ENCODE results near the gene CACNA1E.

CACNA1E gene

DNA sequence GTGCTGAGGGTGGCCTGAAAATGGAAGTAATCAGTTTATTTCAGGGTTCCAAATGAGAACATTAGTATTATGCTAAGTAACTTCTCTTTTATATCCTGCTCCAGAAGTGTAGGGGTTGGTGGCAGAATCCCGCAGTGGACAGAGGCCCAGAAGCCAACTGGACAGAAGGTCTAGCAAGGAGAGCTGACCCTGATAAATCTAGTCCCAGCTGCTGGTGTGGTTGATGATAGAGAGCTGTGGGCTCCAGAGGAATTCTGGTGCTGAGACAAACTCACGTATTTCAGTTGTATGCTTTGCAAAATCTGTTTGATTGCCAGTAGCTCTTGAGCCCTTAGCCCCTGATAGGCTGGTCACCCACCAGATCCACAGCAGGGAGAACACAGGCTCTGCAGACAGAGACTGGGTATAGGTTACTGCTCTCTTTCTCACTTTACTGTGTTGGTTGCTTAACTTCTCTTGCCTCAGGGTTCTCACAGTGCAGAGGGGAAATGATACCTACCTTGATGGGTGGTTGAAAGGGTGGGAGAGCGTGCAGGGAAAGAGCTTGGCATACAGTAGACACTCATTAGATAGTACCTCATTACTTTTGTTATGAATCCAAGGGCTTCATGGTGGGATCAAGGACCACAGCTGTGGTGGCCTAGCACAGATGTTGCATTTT, 29.6 kb upstream of the CACNA1E start:
- Histone ChIP-seq H3K9ac (ENCODE audit: low read length in 5 of 5) (no peak overlapping the region), H3K9me3 (ENCODE audit: control insufficient read depth in 5 of 5, low read length in 5 of 5) (peaks cover 3 to 18% (median 10%) of the 10 kb centered on the region in 5 donors), H3K27me3 (ENCODE audit: control insufficient read depth in 5 of 5, insufficient read depth in 4 of 5, low read length in 5 of 5) (peaks cover 0 to 2% (median 0%) of the 10 kb centered on the region in 5 donors), H3K4me1 (ENCODE audit: control insufficient read depth in 5 of 5, insufficient read depth in 5 of 5, low read length in 5 of 5) (no peaks in the 10 kb centered on the region), H3K27ac (ENCODE audit: low read depth, low read length) (no peak overlapping the region), H3K36me3 (ENCODE audit: control insufficient read depth in 5 of 5, insufficient read depth in 5 of 5, low read length in 5 of 5) (no peaks in the 10 kb centered on the region), H3K4me3 (ENCODE audit: low read depth in 1 of 5, low read length in 5 of 5) (no peak overlapping the region)

DNA sequence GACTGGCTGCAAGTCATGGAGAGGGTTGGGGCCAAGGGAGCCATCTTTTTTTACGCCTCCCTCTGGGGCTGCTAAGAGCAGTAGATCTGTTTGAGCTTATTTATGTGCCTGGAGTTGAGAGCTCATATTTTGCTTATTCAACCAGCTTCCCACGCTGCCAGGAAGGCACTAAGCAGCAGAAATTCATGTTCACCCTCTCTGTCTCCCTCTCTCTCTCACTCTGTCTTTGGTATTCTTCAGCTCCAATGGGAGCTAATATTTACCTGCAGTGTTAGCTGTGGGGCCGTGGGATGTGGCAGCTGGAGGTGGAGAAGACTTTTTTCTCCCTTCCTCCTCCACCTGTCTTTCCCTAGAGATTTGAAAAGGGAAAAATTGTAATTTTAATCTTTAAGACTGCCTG, 26.8 kb upstream of the CACNA1E start:
- Histone ChIP-seq H3K27me3 (ENCODE audit: control insufficient read depth in 5 of 5, insufficient read depth in 4 of 5, low read length in 5 of 5) (peaks cover 0 to 3% (median 0%) of the 10 kb centered on the region in 5 donors), H3K9ac (ENCODE audit: low read length in 5 of 5) (no peak overlapping the region), H3K9me3 (ENCODE audit: control insufficient read depth in 5 of 5, low read length in 5 of 5) (peaks cover 3 to 19% (median 13%) of the 10 kb centered on the region in 5 donors), H3K4me1 (ENCODE audit: control insufficient read depth in 5 of 5, insufficient read depth in 5 of 5, low read length in 5 of 5) (no peaks in the 10 kb centered on the region), H3K36me3 (ENCODE audit: control insufficient read depth in 5 of 5, insufficient read depth in 5 of 5, low read length in 5 of 5) (no peaks in the 10 kb centered on the region), H3K4me3 (ENCODE audit: low read depth in 1 of 5, low read length in 5 of 5) (no peak overlapping the region), H3K27ac (ENCODE audit: low read depth, low read length) (no peak overlapping the region)

GRCh38 chr1:181458419-181458818, 24.9 kb upstream of the CACNA1E start:
- Histone ChIP-seq H3K4me3 (ENCODE audit: low read depth in 1 of 5, low read length in 5 of 5) (no peak overlapping the region), H3K27me3 (ENCODE audit: control insufficient read depth in 5 of 5, insufficient read depth in 4 of 5, low read length in 5 of 5) (peaks cover 0 to 3% (median 0%) of the 10 kb centered on the region in 5 donors), H3K27ac (ENCODE audit: low read depth, low read length) (no peak overlapping the region), H3K36me3 (ENCODE audit: control insufficient read depth in 5 of 5, insufficient read depth in 5 of 5, low read length in 5 of 5) (no peaks in the 10 kb centered on the region), H3K9ac (ENCODE audit: low read length in 5 of 5) (no peak overlapping the region), H3K4me1 (ENCODE audit: control insufficient read depth in 5 of 5, insufficient read depth in 5 of 5, low read length in 5 of 5) (no peaks in the 10 kb centered on the region), H3K9me3 (ENCODE audit: control insufficient read depth in 5 of 5, low read length in 5 of 5) (peaks cover 3 to 19% (median 13%) of the 10 kb centered on the region in 5 donors)

DNA sequence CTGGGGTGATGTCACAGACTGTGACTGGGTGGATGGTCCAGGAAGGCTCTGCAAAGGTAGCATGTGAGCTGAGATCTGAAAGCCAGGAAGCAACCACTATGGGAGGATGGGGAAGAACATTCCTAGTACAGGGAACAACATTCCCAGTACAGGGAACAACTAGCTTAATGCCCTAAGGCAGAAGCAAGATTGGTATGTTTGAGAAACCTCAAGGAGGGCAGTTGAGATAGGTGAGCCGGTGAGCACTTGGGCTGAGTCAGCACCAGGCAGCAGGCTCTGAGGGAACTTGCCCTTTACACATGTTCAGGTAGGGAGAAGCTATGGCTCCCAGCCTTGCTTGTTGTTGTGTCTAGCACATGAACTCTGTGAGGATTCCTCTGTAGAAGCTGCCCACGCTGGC, 24.2 kb upstream of the CACNA1E start:
- peaks cover 3 to 19% (median 13%) of the 10 kb centered on the region in 5 donors for H3K9me3 ChIP-seq (ENCODE audit: control insufficient read depth in 5 of 5, low read length in 5 of 5)

DNA sequence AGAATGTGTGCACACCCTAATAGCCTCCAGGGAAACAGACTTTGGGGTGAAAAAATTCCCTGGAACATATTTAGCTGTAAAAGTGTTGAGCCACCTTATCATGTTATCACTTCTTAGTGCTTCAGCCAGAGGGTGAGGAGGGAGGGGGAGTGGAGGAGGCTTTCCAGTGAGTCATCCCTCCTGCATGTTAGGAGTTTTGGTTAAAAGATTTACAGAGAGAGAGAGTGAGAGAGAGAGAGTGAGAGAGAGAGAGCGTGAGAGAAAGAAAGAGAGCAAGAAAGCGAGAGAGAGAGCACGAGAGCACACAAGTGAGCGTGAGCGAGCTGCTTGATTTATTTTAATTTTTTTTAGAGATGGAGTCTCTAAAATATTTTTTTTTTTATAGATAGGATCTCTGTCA, 13.5 kb upstream of the CACNA1E start:
- Histone ChIP-seq H3K27me3 (ENCODE audit: control insufficient read depth in 5 of 5, insufficient read depth in 4 of 5, low read length in 5 of 5) (peaks cover 0 to 9% (median 3%) of the 10 kb centered on the region in 5 donors), H3K9ac (ENCODE audit: low read length in 5 of 5) (no peak overlapping the region), H3K36me3 (ENCODE audit: control insufficient read depth in 5 of 5, insufficient read depth in 5 of 5, low read length in 5 of 5) (no peaks in the 10 kb centered on the region), H3K4me3 (ENCODE audit: low read depth in 1 of 5, low read length in 5 of 5) (no peak overlapping the region), H3K27ac (ENCODE audit: low read depth, low read length) (no peak overlapping the region), H3K4me1 (ENCODE audit: control insufficient read depth in 5 of 5, insufficient read depth in 5 of 5, low read length in 5 of 5) (no peaks in the 10 kb centered on the region), H3K9me3 (ENCODE audit: control insufficient read depth in 5 of 5, low read length in 5 of 5) (no peaks in the 10 kb centered on the region)

More for the DNA sequence above, 24.2 kb upstream of the CACNA1E start:
- Histone ChIP-seq H3K36me3 (ENCODE audit: control insufficient read depth in 5 of 5, insufficient read depth in 5 of 5, low read length in 5 of 5) (no peaks in the 10 kb centered on the region), H3K27me3 (ENCODE audit: control insufficient read depth in 5 of 5, insufficient read depth in 4 of 5, low read length in 5 of 5) (peaks cover 0 to 3% (median 0%) of the 10 kb centered on the region in 5 donors), H3K4me3 (ENCODE audit: low read depth in 1 of 5, low read length in 5 of 5) (no peak overlapping the region), H3K27ac (ENCODE audit: low read depth, low read length) (no peak overlapping the region), H3K4me1 (ENCODE audit: control insufficient read depth in 5 of 5, insufficient read depth in 5 of 5, low read length in 5 of 5) (no peaks in the 10 kb centered on the region), H3K9ac (ENCODE audit: low read length in 5 of 5) (no peak overlapping the region)

DNA sequence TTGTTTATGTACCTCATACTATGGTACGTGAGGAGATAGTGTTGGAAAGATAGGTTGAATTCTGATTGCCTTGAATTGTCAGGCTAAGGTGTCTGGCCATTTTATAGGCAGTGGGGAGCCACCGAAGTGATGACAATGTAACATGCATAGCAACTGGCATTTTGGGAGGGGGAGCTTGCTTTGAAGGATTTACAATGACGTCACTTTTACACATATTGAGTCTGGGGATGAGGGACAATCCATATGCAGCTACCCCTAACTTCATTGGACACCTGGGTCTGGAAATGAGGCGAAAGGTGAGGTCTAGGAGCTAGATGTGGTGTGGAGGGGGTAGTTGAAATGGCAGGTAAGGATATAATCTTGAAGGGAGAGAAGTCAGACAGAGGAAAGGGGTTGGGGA, 7.7 kb upstream of the CACNA1E start:
- no peaks in the 10 kb centered on the region for H3K9me3 ChIP-seq (ENCODE audit: control insufficient read depth in 5 of 5, low read length in 5 of 5)
- H3K27ac ChIP-seq (ENCODE audit: low read depth, low read length) = no peak overlapping the region
- H3K4me3 ChIP-seq (ENCODE audit: low read depth in 1 of 5, low read length in 5 of 5) = no peak overlapping the region
- peaks cover 0 to 28% (median 13%) of the 10 kb centered on the region in 5 donors for H3K27me3 ChIP-seq (ENCODE audit: control insufficient read depth in 5 of 5, insufficient read depth in 4 of 5, low read length in 5 of 5)
- no peak overlapping the region for H3K9ac ChIP-seq (ENCODE audit: low read length in 5 of 5)
- H3K36me3 ChIP-seq (ENCODE audit: control insufficient read depth in 5 of 5, insufficient read depth in 5 of 5, low read length in 5 of 5) = no peaks in the 10 kb centered on the region
- H3K4me1 ChIP-seq (ENCODE audit: control insufficient read depth in 5 of 5, insufficient read depth in 5 of 5, low read length in 5 of 5) = no peaks in the 10 kb centered on the region

DNA sequence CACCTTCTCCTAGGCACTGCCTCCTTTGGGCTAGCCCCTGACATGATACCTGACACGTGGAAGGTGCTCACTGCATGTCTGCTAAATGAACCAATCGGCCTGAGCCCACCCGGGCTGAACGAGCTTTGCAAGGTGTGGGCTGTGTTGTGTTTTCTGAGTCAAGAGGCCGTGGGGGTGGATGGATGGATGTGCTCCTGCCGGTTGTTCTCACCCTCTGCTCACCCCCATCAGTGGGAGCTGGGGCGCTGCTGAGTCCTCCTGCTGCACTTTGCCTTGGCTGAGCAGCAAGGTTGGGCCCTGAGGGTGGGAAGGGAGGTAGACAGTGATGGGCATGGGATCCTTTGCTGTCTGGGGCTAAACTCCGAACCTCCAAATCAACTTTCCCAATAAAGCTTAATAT, 6.7 kb upstream of the CACNA1E start:
- no peaks in the 10 kb centered on the region for H3K9me3 ChIP-seq (ENCODE audit: control insufficient read depth in 5 of 5, low read length in 5 of 5)
- no peaks in the 10 kb centered on the region for H3K4me1 ChIP-seq (ENCODE audit: control insufficient read depth in 5 of 5, insufficient read depth in 5 of 5, low read length in 5 of 5)
- H3K27me3 ChIP-seq (ENCODE audit: control insufficient read depth in 5 of 5, insufficient read depth in 4 of 5, low read length in 5 of 5) = peaks cover 5 to 32% (median 15%) of the 10 kb centered on the region in 5 donors
- H3K9ac ChIP-seq (ENCODE audit: low read length in 5 of 5) = no peak overlapping the region
- no peaks in the 10 kb centered on the region for H3K36me3 ChIP-seq (ENCODE audit: control insufficient read depth in 5 of 5, insufficient read depth in 5 of 5, low read length in 5 of 5)
- H3K4me3 ChIP-seq (ENCODE audit: low read depth in 1 of 5, low read length in 5 of 5) = no peak overlapping the region
- no peak overlapping the region for H3K27ac ChIP-seq (ENCODE audit: low read depth, low read length)

DNA sequence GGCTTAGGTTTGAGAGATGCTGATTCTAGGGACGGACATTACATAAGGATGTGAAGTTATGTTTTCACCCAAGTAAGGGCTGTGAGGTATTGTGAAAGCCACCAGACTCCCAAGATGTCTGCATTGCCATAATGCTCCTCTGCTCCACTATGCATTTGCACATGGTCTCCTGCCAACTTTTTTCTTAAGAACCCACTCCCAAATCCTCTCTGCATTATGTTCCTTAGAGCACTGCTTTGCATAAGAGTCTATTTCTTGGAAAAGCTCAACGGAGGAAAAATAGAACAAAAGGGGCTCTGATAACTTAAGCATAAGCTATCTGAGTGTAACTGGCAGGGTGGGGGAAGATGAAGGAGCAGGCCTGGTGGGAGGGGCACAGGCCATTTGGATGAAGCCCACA, 5.0 kb upstream of the CACNA1E start:
- Histone ChIP-seq H3K9ac (ENCODE audit: low read length in 5 of 5) (no peak overlapping the region), H3K36me3 (ENCODE audit: control insufficient read depth in 5 of 5, insufficient read depth in 5 of 5, low read length in 5 of 5) (no peaks in the 10 kb centered on the region), H3K9me3 (ENCODE audit: control insufficient read depth in 5 of 5, low read length in 5 of 5) (no peaks in the 10 kb centered on the region), H3K4me3 (ENCODE audit: low read depth in 1 of 5, low read length in 5 of 5) (no peak overlapping the region), H3K27ac (ENCODE audit: low read depth, low read length) (no peak overlapping the region), H3K4me1 (ENCODE audit: control insufficient read depth in 5 of 5, insufficient read depth in 5 of 5, low read length in 5 of 5) (peaks cover 0 to 8% (median 4%) of the 10 kb centered on the region in 5 donors), H3K27me3 (ENCODE audit: control insufficient read depth in 5 of 5, insufficient read depth in 4 of 5, low read length in 5 of 5) (peaks cover 23 to 46% (median 27%) of the 10 kb centered on the region in 5 donors)

GRCh38 chr1:181479137-181479745, 4.1 kb upstream of the CACNA1E start:
- H3K4me3 ChIP-seq (ENCODE audit: low read depth in 1 of 5, low read length in 5 of 5) = no peak overlapping the region
- peaks cover 32 to 56% (median 34%) of the 10 kb centered on the region in 5 donors for H3K27me3 ChIP-seq (ENCODE audit: control insufficient read depth in 5 of 5, insufficient read depth in 4 of 5, low read length in 5 of 5)
- no peaks in the 10 kb centered on the region for H3K36me3 ChIP-seq (ENCODE audit: control insufficient read depth in 5 of 5, insufficient read depth in 5 of 5, low read length in 5 of 5)
- peaks cover 0 to 8% (median 4%) of the 10 kb centered on the region in 5 donors for H3K4me1 ChIP-seq (ENCODE audit: control insufficient read depth in 5 of 5, insufficient read depth in 5 of 5, low read length in 5 of 5)
- H3K9me3 ChIP-seq (ENCODE audit: control insufficient read depth in 5 of 5, low read length in 5 of 5) = no peaks in the 10 kb centered on the region
- no peak overlapping the region for H3K9ac ChIP-seq (ENCODE audit: low read length in 5 of 5)
- no peak overlapping the region for H3K27ac ChIP-seq (ENCODE audit: low read depth, low read length)

GRCh38 chr1:181482001-181482430, 1.3 kb upstream of the CACNA1E start:
- Histone ChIP-seq H3K9me3 (ENCODE audit: control insufficient read depth in 5 of 5, low read length in 5 of 5) (no peaks in the 10 kb centered on the region), H3K27ac (ENCODE audit: low read depth, low read length) (no peak overlapping the region), H3K36me3 (ENCODE audit: control insufficient read depth in 5 of 5, insufficient read depth in 5 of 5, low read length in 5 of 5) (no peaks in the 10 kb centered on the region), H3K9ac (ENCODE audit: low read length in 5 of 5) (no peak overlapping the region), H3K4me1 (ENCODE audit: control insufficient read depth in 5 of 5, insufficient read depth in 5 of 5, low read length in 5 of 5) (peaks cover 0 to 14% (median 10%) of the 10 kb centered on the region in 5 donors), H3K4me3 (ENCODE audit: low read depth in 1 of 5, low read length in 5 of 5) (no peak overlapping the region), H3K27me3 (ENCODE audit: control insufficient read depth in 5 of 5, insufficient read depth in 4 of 5, low read length in 5 of 5) (peaks cover 44 to 75% (median 57%) of the 10 kb centered on the region in 5 donors)

All from subcutaneous abdominal adipose tissue (tissue), 5 donors.